Cardiac fibroblast (primary cell): ENCODE data around the gene MTCH2.
"Not testable (repeated sequence)": the region's sequence is repeated elsewhere in the genome, so short reads cannot be mapped to it uniquely, and the experiment has no call there.

Source experiments
- DNase-seq, 2 donors: peaks; one replicate each; pipeline versions ENCODE4 v3.0.0 to v3.0.0-alpha.2; 2010; ENCODE audit warnings: low read depth in 2 of 2
- H3K4me3 ChIP-seq, 2 donors: replicated peaks in 1 of 2; 1 replicate in 1 of 2; 2 replicates in 1 of 2; pipeline ENCODE4 v1.5.1; 2011; ENCODE audit warnings: low read depth in 2 of 2, low read length in 2 of 2, mild to moderate bottlenecking in 2 of 2, moderate library complexity in 1 of 2
- TF ChIP-seq, protein P1 (sequence below): IDR thresholded peaks from one replicate; pipeline ENCODE4 v1.5.1; 2011; ENCODE audit warnings: low read depth, mild to moderate bottlenecking, low read length, inconsistent platforms

Gene MTCH2

DNA sequence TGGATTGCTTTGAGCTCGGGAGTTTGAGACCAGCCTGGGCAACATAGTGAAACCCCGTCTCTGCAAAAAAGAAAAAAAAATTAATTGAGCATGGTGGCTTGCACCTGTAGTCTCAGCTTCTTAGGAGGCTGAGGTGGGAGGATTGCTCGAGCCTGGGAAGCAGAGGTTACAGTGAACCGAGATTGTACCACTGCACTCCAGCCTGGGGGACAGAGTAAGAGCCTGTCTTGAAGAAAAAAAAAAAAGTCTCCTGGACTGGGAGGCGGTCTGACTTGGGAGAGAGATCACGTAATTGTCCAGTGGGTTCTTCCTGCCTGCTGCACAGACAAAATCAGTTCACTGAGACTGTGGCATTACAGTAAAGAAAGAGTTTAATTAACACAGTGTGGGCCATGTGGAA lies 3.1 kb upstream of the MTCH2 start:
- no peak for DNase-seq
- TF ChIP-seq, protein P1, sequence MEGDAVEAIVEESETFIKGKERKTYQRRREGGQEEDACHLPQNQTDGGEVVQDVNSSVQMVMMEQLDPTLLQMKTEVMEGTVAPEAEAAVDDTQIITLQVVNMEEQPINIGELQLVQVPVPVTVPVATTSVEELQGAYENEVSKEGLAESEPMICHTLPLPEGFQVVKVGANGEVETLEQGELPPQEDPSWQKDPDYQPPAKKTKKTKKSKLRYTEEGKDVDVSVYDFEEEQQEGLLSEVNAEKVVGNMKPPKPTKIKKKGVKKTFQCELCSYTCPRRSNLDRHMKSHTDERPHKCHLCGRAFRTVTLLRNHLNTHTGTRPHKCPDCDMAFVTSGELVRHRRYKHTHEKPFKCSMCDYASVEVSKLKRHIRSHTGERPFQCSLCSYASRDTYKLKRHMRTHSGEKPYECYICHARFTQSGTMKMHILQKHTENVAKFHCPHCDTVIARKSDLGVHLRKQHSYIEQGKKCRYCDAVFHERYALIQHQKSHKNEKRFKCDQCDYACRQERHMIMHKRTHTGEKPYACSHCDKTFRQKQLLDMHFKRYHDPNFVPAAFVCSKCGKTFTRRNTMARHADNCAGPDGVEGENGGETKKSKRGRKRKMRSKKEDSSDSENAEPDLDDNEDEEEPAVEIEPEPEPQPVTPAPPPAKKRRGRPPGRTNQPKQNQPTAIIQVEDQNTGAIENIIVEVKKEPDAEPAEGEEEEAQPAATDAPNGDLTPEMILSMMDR: no peak
- no peak overlapping the region for H3K4me3 ChIP-seq

DNA sequence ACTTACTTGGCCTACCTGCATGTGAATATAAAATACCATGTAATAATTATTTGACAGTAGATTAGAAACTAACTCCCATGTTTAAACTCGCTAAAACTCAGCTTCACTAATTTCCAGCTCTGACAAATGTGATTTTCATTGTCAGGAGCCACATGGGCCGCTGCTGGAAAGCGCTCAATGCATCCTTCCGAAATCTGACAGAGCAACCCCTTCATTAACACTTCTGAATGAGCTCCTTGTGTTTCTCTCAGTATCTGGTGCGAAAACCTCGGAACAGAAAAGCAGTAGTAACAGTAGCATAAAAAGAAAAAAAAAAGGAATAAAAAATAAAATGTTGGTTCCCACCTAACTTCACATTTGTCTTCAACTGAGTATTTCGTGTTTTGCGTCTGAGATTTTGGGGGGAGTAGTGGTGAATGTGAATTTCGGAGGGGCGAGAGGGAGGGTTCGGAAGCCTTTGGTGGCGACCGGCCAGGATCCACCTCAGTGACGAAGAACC lies 710 bp downstream of the MTCH2 start:
- TF ChIP-seq, protein P1: no peak
- peak overlapping the region; percentile 91 to 92 for H3K4me3 ChIP-seq
- peak; percentile 5 to 7 for DNase-seq

GRCh38 chr11:47640506-47640905 lies 1.9 kb downstream of the MTCH2 start:
- H3K4me3 ChIP-seq: not testable (repeated sequence)
- DNase-seq: peak; percentile 2 to 42

DNA sequence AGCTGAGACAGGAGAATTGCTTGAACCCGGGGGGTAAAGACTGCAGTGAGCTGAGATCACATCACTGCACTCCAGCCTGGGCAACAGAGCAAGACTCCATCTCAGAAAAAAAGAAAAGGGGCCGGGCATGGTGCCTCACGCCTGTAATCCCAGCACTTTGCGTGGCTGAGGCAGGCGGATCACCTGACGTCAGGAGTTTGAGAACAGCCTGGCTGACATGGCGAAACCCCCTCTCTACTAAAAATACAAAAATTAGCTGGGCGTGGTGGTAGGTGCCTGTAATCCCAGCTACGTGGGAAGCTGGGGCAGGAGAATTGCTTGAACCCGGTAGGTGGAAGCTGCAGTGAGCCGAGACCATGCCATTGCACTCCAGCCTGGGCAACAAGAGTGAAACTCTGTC lies 6.0 kb downstream of the MTCH2 start:
- DNase-seq: not testable (repeated sequence)

GRCh38 chr11:47631473-47631872 lies 10.9 kb downstream of the MTCH2 start:
- H3K4me3 ChIP-seq: no peak overlapping the region
- TF ChIP-seq, protein P1: no peak
- DNase-seq: peak; percentile 14

More for the DNA sequence above, 6.0 kb downstream of the MTCH2 start:
- H3K4me3 ChIP-seq: not testable (repeated sequence)

- TF ChIP-seq, protein P1: no peak
- no peak for DNase-seq
- no peak overlapping the region for H3K4me3 ChIP-seq
Observed at GRCh38 chr11:47628026-47628425, 14.3 kb downstream of the MTCH2 start.

DNA sequence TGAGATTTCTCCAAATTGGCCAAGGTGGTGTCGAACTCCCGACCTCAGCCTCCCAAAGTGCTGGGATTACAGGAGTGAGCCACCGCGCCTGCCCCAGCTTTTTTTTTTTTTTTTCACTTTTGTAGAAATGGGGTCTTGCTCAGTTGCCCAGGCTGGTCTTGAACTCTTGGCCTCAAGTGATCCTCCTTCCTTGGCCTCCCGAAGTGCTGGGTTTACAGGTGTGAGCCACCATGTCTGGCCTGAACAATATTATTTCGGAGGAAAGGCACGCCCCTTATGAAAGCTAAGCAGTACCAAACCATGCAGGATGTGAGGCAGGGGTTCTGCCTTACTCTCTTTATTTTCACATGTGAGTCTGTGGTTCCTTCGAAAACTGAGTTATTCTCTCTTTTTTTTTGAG lies 16.1 kb downstream of the MTCH2 start:
- H3K4me3 ChIP-seq: no peak overlapping the region
- TF ChIP-seq, protein P1: no peak
- DNase-seq: no peak

GRCh38 chr11:47620836-47621378 lies 21.5 kb downstream of the MTCH2 start:
- H3K4me3 ChIP-seq: no peak overlapping the region
- no peak for DNase-seq
- TF ChIP-seq, protein P1: no peak
